K562 (cell line): ENCODE data around the gene PRKAR1B. TPM values are rescaled to one million over a fixed set of nuclear protein-coding genes. Genes with fewer than 3 reads are reported as not detected.
A peak's percentile ranks its signal among the peaks of the same experiment; 100 is the strongest.

Experiments
- DACH1 ChIP-seq: fragments of 450-650 bp; IDR thresholded peaks from 2 replicates; pipeline ENCODE4 v1.6.1; 2018; ENCODE audit not compliant: partially characterized antibody
- DIDO1 ChIP-seq: fragments of 450-650 bp; IDR thresholded peaks from 2 replicates; pipeline ENCODE4 v1.6.1; 2016; ENCODE audit warnings: low read depth, missing biosample characterization, missing genetic modification characterization
- EHMT2 ChIP-seq: fragments of 450-650 bp; IDR thresholded peaks from 2 replicates; pipeline ENCODE4 v1.6.1; 2018; ENCODE audit warnings: antibody characterized with exemption
- GMEB1 ChIP-seq: fragments of 250-450 bp; sonication (Bioruptor Pico); IDR thresholded peaks from 2 replicates; pipeline ENCODE4 v1.4.0; 2020; ENCODE audit warnings: mild to moderate bottlenecking
- HMBOX1 ChIP-seq: sonication (generic); IDR thresholded peaks from 2 replicates; pipeline ENCODE4 v1.6.1; 2016
- HOXB6 ChIP-seq: fragments of 250-450 bp; sonication (Bioruptor Pico); IDR thresholded peaks from 2 replicates; pipeline ENCODE4 v1.5.1; 2022; ENCODE audit warnings: mild to moderate bottlenecking, borderline replicate concordance
- KAT2B ChIP-seq: IDR thresholded peaks from one replicate; pipeline ENCODE4 v1.6.1; 2012; ENCODE audit warnings: low read depth, mild to moderate bottlenecking, control low read depth, inconsistent platforms, low read length, moderate library complexity
- MTA2 ChIP-seq: fragments of 450-650 bp; IDR thresholded peaks from 2 replicates; pipeline ENCODE4 v1.6.1; 2016; ENCODE audit warnings: low read depth
- NR1H2 ChIP-seq: sonication (generic); formaldehyde crosslinking; IDR thresholded peaks from 2 replicates; pipeline ENCODE4 v1.4.0; 2020; ENCODE audit warnings: mild to moderate bottlenecking, missing genetic modification reagents
- NR2C1 ChIP-seq, 2 experiments: fragments of 450-650 bp; IDR thresholded peaks; 2 replicates each; pipeline ENCODE4 v1.6.1; 2017; ENCODE audit warnings: mild to moderate bottlenecking in 2 of 2, antibody characterized with exemption in 1 of 2, inconsistent platforms in 1 of 2, missing compliant biosample characterization in 1 of 2, missing genetic modification characterization in 1 of 2
- PRMT5 ChIP-seq: sonication (generic); formaldehyde crosslinking; IDR thresholded peaks from 2 replicates; pipeline ENCODE4 v1.5.0; 2020; ENCODE audit warnings: missing genetic modification reagents
- RB1 ChIP-seq: fragments of 450-650 bp; IDR thresholded peaks from 2 replicates; pipeline ENCODE4 v1.6.1; 2017; ENCODE audit warnings: low read depth, mild to moderate bottlenecking
- SIN3B ChIP-seq: fragments of 450-650 bp; IDR thresholded peaks from 2 replicates; pipeline ENCODE4 v1.6.1; 2017; ENCODE audit warnings: low read depth, mild to moderate bottlenecking, moderate library complexity
- SRSF7 ChIP-seq: fragments of 200-400 bp; formaldehyde crosslinking; optimal IDR thresholded peaks from 2 replicates; pipeline ENCODE3; 2017; ENCODE audit warnings: mild to moderate bottlenecking, low read depth, low read length
- TAF1 ChIP-seq: IDR thresholded peaks from 2 replicates; pipeline ENCODE4 v1.6.1; 2011; ENCODE audit warnings: mild to moderate bottlenecking, low read length, moderate library complexity; ENCODE audit not compliant: insufficient read depth, control insufficient read depth, severe bottlenecking; ENCODE audit errors: extremely low read depth
- TFAM ChIP-seq: fragments of 250-450 bp; sonication (Bioruptor Pico); conservative IDR thresholded peaks from 2 replicates; pipeline ENCODE4 v1.5.0; 2021; ENCODE audit warnings: mild to moderate bottlenecking, moderate library complexity
- ZBTB8A ChIP-seq: fragments of 450-650 bp; IDR thresholded peaks from 2 replicates; pipeline ENCODE4 v1.6.1; 2018; ENCODE audit warnings: mild to moderate bottlenecking, moderate library complexity; ENCODE audit not compliant: partially characterized antibody
- ZNF133 ChIP-seq: fragments of 250-450 bp; sonication (Bioruptor Pico); IDR thresholded peaks from 2 replicates; pipeline ENCODE4 v1.4.0; 2020; ENCODE audit warnings: mild to moderate bottlenecking
- ZNF253 ChIP-seq: fragments of 250-450 bp; sonication (Bioruptor Pico); conservative IDR thresholded peaks from 2 replicates; pipeline ENCODE4 v1.6.1; 2021; ENCODE audit warnings: mild to moderate bottlenecking
- ZNF274 ChIP-seq: IDR thresholded peaks from 2 replicates; pipeline ENCODE4 v1.6.1; 2011; ENCODE audit warnings: low read depth, mild to moderate bottlenecking, low read length, moderate library complexity, borderline replicate concordance
- ZNF3 ChIP-seq: fragments of 250-450 bp; sonication (Bioruptor Pico); IDR thresholded peaks from 2 replicates; pipeline ENCODE4 v1.5.0; 2021; ENCODE audit warnings: mild to moderate bottlenecking, moderate library complexity
- ZNF780A ChIP-seq: fragments of 250-450 bp; sonication (Bioruptor Pico); IDR thresholded peaks from 2 replicates; pipeline ENCODE4 v1.5.0; 2021; ENCODE audit warnings: mild to moderate bottlenecking
- polyA plus RNA-seq, 8 experiments: library from polyadenylated mRNA; depleted of rRNA in 4 of 8; stranded (reverse) in 5 of 8; unstranded in 3 of 8; fragments of >200 nt; fragmentation: Nextera tagmentation in 2 of 8; fragmentation: Illumina TruSeq in 1 of 8; extraction: Ambion mirVana in 2 of 8; extraction: Trizol in 1 of 8; gene quantifications; 2 replicates each; pipeline versions ENCODE4 v1.2.1 to v1.2.3, GENCODE V29; 2011 to 2014; ENCODE audit warnings: inconsistent platforms in 1 of 8, missing spikeins in 1 of 8
- total RNA-seq, 7 experiments: library from RNA; depleted of rRNA in 6 of 7; stranded (reverse); fragments of >200 nt in 6 of 7; fragmentation: Illumina TruSeq in 2 of 7; extraction: Trizol in 2 of 7; gene quantifications; 2 replicates each; pipeline versions ENCODE4 v1.2.1 to v1.2.3, GENCODE V29; 2011 to 2021; ENCODE audit warnings: low replicate concordance in 1 of 7
- TF ChIP-seq, protein P1 (sequence below): fragments of 450-650 bp; IDR thresholded peaks from 2 replicates; pipeline ENCODE4 v1.6.1; 2016; ENCODE audit warnings: antibody characterized with exemption
- TF ChIP-seq, protein P2 (sequence below), 2 experiments: fragments of 450-650 bp in 1 of 2; sonication (generic) in 1 of 2; formaldehyde crosslinking in 1 of 2; IDR thresholded peaks in 1 of 2; conservative IDR thresholded peaks in 1 of 2; 2 replicates each; pipeline versions ENCODE4 v1.6.1 to v1.8.1; 2016 to 2023; ENCODE audit warnings: mild to moderate bottlenecking in 2 of 2, moderate library complexity in 2 of 2, inconsistent platforms in 1 of 2, missing genetic modification reagents in 1 of 2

PRKAR1B gene
- total and polyA plus RNA-seq, 9 of the 15 experiments (the other 6 are each of a cell fraction or from before 2014, with no cell fraction given): 0.99 to 30.5 (median 12.7) TPM

DNA sequence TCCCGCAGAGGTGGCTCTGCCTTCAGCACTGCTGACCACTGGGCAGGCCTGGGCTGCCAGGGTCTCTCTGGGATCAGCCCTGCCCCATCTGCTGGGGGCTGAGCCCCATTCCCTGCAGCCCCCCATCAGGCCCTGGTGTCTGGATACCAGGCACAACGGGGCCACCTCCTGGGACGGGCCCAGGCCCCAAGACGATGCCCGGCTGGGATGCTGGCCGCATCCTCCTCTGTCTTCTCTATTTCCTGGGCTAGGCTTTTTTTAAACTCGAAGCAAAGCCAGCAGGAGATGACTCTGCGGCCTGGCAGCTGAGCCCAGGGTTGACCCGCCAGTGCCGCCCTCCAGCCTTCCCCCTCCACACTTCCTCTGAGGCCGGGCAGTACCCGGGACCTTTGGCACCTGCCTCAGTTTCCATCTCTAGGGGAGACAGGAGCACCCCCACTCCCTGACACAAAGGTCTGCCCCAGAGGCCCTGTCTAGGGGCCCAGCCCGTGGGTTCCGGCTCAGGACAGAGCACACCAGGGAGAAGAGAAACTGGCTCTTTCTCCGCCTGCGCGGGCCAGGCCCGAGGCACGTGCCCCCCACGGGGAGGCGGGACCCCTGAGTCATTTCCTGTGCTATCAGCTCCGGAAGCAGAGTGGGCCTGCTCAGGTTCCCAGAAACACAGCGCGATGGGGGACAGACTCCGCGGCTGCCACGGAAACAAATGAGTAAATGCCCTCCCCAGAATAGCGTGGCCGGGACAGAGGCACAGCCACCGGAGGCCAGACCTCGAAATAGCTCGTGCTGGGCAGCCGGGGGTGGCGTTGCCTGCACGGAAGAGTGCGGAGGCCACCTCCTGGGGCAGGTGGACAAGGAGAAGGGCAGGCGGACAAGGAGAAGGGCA lies 122.8 kb downstream of the PRKAR1B start (continued):
- TF ChIP-seq SIN3B (no peak), ZNF780A (CRISPR knock-in tag) (no peak), ZNF274 (no peak), ZNF253 (CRISPR knock-in tag) (no peak), NR1H2 (no peak), TFAM (CRISPR knock-in tag) (no peak), KAT2B (no peak), NR2C1 (IDR thresholded peaks at IDR 0.05) (peak; percentile 50), NR2C1 (tag; IDR thresholded peaks at IDR 0.05) (peak; percentile 56; the same call in 1 of the 2 replicates), DIDO1 (tag) (no peak), ZNF133 (no peak; the same call in 1 of the 2 replicates), HOXB6 (CRISPR knock-in tag) (no peak), PRMT5 (CRISPR knock-in tag) (no peak), RB1 (peak; percentile 74), GMEB1 (CRISPR knock-in tag) (peak; percentile 60; the same call in 1 of the 2 replicates), ZBTB8A (no peak), SRSF7 (no peak), MTA2 (no peak), HMBOX1 (no peak), EHMT2 (no peak), ZNF3 (CRISPR knock-in tag) (no peak), TAF1 (peak; percentile 73), DACH1 (no peak)
- TF ChIP-seq, protein P1, sequence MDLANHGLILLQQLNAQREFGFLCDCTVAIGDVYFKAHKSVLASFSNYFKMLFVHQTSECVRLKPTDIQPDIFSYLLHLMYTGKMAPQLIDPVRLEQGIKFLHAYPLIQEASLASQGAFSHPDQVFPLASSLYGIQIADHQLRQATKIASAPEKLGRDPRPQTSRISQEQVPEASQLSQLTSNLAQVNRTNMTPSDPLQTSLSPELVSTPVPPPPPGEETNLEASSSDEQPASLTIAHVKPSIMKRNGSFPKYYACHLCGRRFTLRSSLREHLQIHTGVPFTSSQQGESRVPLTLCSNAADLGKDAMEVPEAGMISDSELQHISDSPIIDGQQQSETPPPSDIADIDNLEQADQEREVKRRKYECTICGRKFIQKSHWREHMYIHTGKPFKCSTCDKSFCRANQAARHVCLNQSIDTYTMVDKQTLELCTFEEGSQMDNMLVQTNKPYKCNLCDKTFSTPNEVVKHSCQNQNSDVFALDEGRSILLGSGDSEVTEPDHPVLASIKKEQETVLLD: peak; percentile 52; the same call in 1 of the 2 replicates
- TF ChIP-seq, protein P2, sequence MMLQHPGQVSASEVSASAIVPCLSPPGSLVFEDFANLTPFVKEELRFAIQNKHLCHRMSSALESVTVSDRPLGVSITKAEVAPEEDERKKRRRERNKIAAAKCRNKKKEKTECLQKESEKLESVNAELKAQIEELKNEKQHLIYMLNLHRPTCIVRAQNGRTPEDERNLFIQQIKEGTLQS (IDR thresholded peaks at IDR 0.05): peak; percentile 81
- TF ChIP-seq, protein P2 (CRISPR knock-in tag; conservative IDR thresholded peaks at IDR 0.05): no peak; the same call in none of the 2 replicates
